HepG2 (cell line): ENCODE data around the gene FZD4. TPM values are rescaled to one million over a fixed set of nuclear protein-coding genes. Genes with fewer than 3 reads are reported as not detected.

Experiments used
- AKAP8 ChIP-seq: sonication (generic); formaldehyde crosslinking; IDR thresholded peaks from 2 replicates; pipeline ENCODE4 v1.5.1; 2020; ENCODE audit warnings: mild to moderate bottlenecking, missing genetic modification reagents
- ATF7-NPFF ChIP-seq: sonication (generic); formaldehyde crosslinking; IDR thresholded peaks from 2 replicates; pipeline ENCODE4 v1.8.1; 2023; ENCODE audit warnings: mild to moderate bottlenecking, low read depth, missing genetic modification reagents, moderate library complexity
- EP300 ChIP-seq, 3 experiments: sonication (generic) in 1 of 3; formaldehyde crosslinking in 1 of 3; IDR thresholded peaks; 2 replicates each; pipeline versions ENCODE4 v1.5.1 to v1.6.1; 2011 to 2020; ENCODE audit warnings: low read depth in 2 of 3, low read length in 2 of 3, borderline replicate concordance in 1 of 3, improper control_type of control experiment in 1 of 3, mild to moderate bottlenecking in 1 of 3, missing genetic modification reagents in 1 of 3, moderate library complexity in 1 of 3
- FOXK2 ChIP-seq: fragments of 450-650 bp; IDR thresholded peaks from 2 replicates; pipeline ENCODE4 v1.6.1; 2016
- GABPB1 ChIP-seq: IDR thresholded peaks from 2 replicates; pipeline ENCODE4 v1.6.1; 2016; ENCODE audit warnings: mild to moderate bottlenecking, missing genetic modification reagents, moderate library complexity, missing compliant biosample characterization
- MATR3 ChIP-seq: sonication (generic); formaldehyde crosslinking; IDR thresholded peaks from 2 replicates; pipeline ENCODE4 v1.4.0; 2020; ENCODE audit warnings: missing genetic modification reagents
- MED8 ChIP-seq: sonication (generic); formaldehyde crosslinking; IDR thresholded peaks from 2 replicates; pipeline ENCODE4 v1.8.1; 2023; ENCODE audit warnings: mild to moderate bottlenecking, missing genetic modification reagents; ENCODE audit not compliant: insufficient replicate concordance
- MIXL1 ChIP-seq: IDR thresholded peaks from 2 replicates; pipeline ENCODE4 v1.6.1; 2016
- NCOA5 ChIP-seq: sonication (generic); formaldehyde crosslinking; IDR thresholded peaks from 2 replicates; pipeline ENCODE4 v1.4.0; 2020; ENCODE audit warnings: missing genetic modification reagents
- NFRKB ChIP-seq: fragments of 450-650 bp; IDR thresholded peaks from 2 replicates; pipeline ENCODE4 v1.6.1; 2017
- TP53 ChIP-seq: sonication (generic); formaldehyde crosslinking; conservative IDR thresholded peaks from 2 replicates; pipeline ENCODE4 v1.4.0; 2020; ENCODE audit warnings: missing genetic modification reagents
- TSC22D2 ChIP-seq: sonication (generic); formaldehyde crosslinking; IDR thresholded peaks from 2 replicates; pipeline ENCODE4 v1.5.1; 2020; ENCODE audit warnings: missing genetic modification reagents, mild to moderate bottlenecking, borderline replicate concordance
- ZFP1 ChIP-seq: IDR thresholded peaks from 2 replicates; pipeline ENCODE4 v1.6.1; 2016
- ZNF20 ChIP-seq: sonication (generic); formaldehyde crosslinking; IDR thresholded peaks from 2 replicates; pipeline ENCODE4 v1.4.0; 2020; ENCODE audit warnings: mild to moderate bottlenecking, moderate library complexity, missing genetic modification reagents
- ZNF263 ChIP-seq: sonication (generic); formaldehyde crosslinking; IDR thresholded peaks from 2 replicates; pipeline ENCODE4 v1.4.0; 2020; ENCODE audit warnings: missing genetic modification reagents
- ZNF383 ChIP-seq: sonication (generic); formaldehyde crosslinking; IDR thresholded peaks from 2 replicates; pipeline ENCODE4 v1.4.0; 2020; ENCODE audit warnings: missing genetic modification reagents, mild to moderate bottlenecking, borderline replicate concordance
- ZNF550 ChIP-seq: sonication (generic); formaldehyde crosslinking; IDR thresholded peaks from 2 replicates; pipeline ENCODE4 v1.4.0; 2020; ENCODE audit warnings: mild to moderate bottlenecking, missing genetic modification reagents, borderline replicate concordance
- ZNF569 ChIP-seq: sonication (generic); formaldehyde crosslinking; IDR thresholded peaks from 2 replicates; pipeline ENCODE4 v1.5.0; 2020; ENCODE audit warnings: mild to moderate bottlenecking, missing genetic modification reagents, moderate library complexity, borderline replicate concordance
- ZNF652 ChIP-seq: IDR thresholded peaks from 2 replicates; pipeline ENCODE4 v1.6.1; 2016; ENCODE audit warnings: low read depth, borderline replicate concordance
- ZNF747 ChIP-seq: sonication (generic); formaldehyde crosslinking; IDR thresholded peaks from 2 replicates; pipeline ENCODE4 v1.8.1; 2023; ENCODE audit warnings: missing genetic modification reagents, mild to moderate bottlenecking, borderline replicate concordance
- ZNF75D ChIP-seq: sonication (generic); formaldehyde crosslinking; IDR thresholded peaks from 2 replicates; pipeline ENCODE4 v1.8.1; 2023; ENCODE audit warnings: missing genetic modification reagents, mild to moderate bottlenecking, borderline replicate concordance
- polyA plus RNA-seq, 8 experiments: library from polyadenylated mRNA; depleted of rRNA in 3 of 8; stranded (reverse) in 7 of 8; unstranded in 1 of 8; fragments of >200 nt; fragmentation: Illumina TruSeq in 4 of 8; extraction: Trizol in 4 of 8; gene quantifications; 2 replicates each; pipeline versions ENCODE4 v1.2.1 to v1.2.3, GENCODE V29; 2011 to 2016; ENCODE audit warnings: low read depth in 4 of 8, missing spikeins in 1 of 8, mixed read lengths in 1 of 8; ENCODE audit not compliant: insufficient read depth in 1 of 8
- total RNA-seq, 5 experiments: library from RNA; depleted of rRNA; stranded (reverse); fragments of >200 nt; fragmentation: Illumina TruSeq; extraction: Trizol; gene quantifications; 2 replicates each; pipeline ENCODE4 v1.2.3, GENCODE V29; 2016; ENCODE audit warnings: low read depth in 1 of 5
- TF ChIP-seq, protein P1 (sequence below): sonication (generic); formaldehyde crosslinking; IDR thresholded peaks from 2 replicates; pipeline ENCODE4; 2020; ENCODE audit warnings: missing genetic modification reagents, mild to moderate bottlenecking, borderline replicate concordance
- TF ChIP-seq, protein P2 (sequence below): sonication (generic); formaldehyde crosslinking; IDR thresholded peaks from 2 replicates; pipeline ENCODE4 v1.9.0; 2021; ENCODE audit warnings: missing genetic modification reagents, borderline replicate concordance
- TF ChIP-seq, protein P3 (sequence below): sonication (generic); formaldehyde crosslinking; IDR thresholded peaks from 2 replicates; pipeline ENCODE4 v1.5.0; 2020; ENCODE audit warnings: missing genetic modification reagents

The FZD4 gene
- total and polyA plus RNA-seq, 2 of the 13 experiments (the other 11 are each of a cell fraction or from before 2014, with no cell fraction given) = 46.5 to 70.4 TPM

DNA sequence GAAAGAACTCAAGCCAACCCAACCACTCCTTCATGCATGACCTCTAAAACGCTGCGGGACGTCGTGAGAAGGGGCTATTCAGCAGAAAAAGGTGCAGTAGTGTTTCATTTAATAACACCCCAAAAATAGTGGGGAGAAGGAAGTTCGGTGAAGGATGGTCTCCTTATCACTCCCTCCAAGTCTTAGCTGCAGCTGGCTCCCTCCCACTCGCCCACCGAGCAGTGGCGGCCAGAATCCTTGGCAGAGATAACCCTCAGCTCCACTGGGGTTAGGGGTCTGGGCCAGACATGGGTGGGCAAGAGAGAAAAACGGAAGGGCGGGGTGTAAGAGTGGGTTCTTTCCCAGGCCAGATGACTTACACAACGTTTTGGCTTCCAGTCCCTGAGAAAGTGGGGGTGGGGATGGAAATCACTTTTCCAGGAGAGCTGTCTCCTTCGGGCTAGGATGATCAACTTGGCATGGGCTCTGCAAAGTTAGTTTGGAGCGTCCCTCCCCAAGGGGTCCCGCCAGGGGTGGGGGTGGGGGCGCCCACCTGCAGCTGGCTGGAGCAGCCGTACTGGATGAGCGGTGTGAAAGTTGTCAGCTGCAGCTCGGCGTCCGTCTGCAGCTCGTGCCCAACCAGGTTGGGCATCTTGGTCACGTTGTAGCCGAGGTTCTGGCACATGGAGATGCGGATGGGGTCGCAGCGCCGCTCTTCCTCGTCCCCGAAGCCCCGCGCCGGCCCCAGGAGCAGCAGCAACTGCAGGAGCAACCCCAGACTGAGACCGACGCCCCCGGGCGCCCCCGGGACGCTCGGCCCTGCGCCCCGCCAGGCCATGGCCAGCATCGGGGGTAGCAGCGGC lies 705 bp downstream of the FZD4 start (continued):
- TF ChIP-seq, protein P1, sequence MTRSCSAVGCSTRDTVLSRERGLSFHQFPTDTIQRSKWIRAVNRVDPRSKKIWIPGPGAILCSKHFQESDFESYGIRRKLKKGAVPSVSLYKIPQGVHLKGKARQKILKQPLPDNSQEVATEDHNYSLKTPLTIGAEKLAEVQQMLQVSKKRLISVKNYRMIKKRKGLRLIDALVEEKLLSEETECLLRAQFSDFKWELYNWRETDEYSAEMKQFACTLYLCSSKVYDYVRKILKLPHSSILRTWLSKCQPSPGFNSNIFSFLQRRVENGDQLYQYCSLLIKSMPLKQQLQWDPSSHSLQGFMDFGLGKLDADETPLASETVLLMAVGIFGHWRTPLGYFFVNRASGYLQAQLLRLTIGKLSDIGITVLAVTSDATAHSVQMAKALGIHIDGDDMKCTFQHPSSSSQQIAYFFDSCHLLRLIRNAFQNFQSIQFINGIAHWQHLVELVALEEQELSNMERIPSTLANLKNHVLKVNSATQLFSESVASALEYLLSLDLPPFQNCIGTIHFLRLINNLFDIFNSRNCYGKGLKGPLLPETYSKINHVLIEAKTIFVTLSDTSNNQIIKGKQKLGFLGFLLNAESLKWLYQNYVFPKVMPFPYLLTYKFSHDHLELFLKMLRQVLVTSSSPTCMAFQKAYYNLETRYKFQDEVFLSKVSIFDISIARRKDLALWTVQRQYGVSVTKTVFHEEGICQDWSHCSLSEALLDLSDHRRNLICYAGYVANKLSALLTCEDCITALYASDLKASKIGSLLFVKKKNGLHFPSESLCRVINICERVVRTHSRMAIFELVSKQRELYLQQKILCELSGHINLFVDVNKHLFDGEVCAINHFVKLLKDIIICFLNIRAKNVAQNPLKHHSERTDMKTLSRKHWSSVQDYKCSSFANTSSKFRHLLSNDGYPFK = no peak
- TF ChIP-seq EP300 (IDR thresholded peaks at IDR 0.05; ENCODE audit: low read depth in 2 of 2, low read length in 2 of 2) = no peak
- TF ChIP-seq EP300 (CRISPR knock-in tag; IDR thresholded peaks at IDR 0.05; ENCODE audit: borderline replicate concordance) = no peak
- TF ChIP-seq GABPB1 (CRISPR knock-in tag) = peak; percentile 48; the same call in 1 of the 2 replicates
- no peak for TF ChIP-seq MATR3 (CRISPR knock-in tag)
- no peak for TF ChIP-seq ZNF263 (CRISPR knock-in tag)
- no peak for TF ChIP-seq TP53 (CRISPR knock-in tag)
- no peak for TF ChIP-seq NFRKB
- no peak for TF ChIP-seq AKAP8 (CRISPR knock-in tag)
- no peak for TF ChIP-seq TSC22D2 (CRISPR knock-in tag)
- no peak for TF ChIP-seq ZFP1 (CRISPR knock-in tag)
- TF ChIP-seq ATF7-NPFF = peak; percentile 40; the same call in 1 of the 2 replicates
- TF ChIP-seq, protein P2, sequence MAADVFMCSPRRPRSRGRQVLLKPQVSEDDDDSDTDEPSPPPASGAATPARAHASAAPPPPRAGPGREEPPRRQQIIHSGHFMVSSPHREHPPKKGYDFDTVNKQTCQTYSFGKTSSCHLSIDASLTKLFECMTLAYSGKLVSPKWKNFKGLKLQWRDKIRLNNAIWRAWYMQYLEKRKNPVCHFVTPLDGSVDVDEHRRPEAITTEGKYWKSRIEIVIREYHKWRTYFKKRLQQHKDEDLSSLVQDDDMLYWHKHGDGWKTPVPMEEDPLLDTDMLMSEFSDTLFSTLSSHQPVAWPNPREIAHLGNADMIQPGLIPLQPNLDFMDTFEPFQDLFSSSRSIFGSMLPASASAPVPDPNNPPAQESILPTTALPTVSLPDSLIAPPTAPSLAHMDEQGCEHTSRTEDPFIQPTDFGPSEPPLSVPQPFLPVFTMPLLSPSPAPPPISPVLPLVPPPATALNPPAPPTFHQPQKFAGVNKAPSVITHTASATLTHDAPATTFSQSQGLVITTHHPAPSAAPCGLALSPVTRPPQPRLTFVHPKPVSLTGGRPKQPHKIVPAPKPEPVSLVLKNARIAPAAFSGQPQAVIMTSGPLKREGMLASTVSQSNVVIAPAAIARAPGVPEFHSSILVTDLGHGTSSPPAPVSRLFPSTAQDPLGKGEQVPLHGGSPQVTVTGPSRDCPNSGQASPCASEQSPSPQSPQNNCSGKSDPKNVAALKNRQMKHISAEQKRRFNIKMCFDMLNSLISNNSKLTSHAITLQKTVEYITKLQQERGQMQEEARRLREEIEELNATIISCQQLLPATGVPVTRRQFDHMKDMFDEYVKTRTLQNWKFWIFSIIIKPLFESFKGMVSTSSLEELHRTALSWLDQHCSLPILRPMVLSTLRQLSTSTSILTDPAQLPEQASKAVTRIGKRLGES (CRISPR knock-in tag) = no peak
- TF ChIP-seq MIXL1 (CRISPR knock-in tag) = no peak
- no peak for TF ChIP-seq ZNF75D (CRISPR knock-in tag)
- TF ChIP-seq ZNF20 (CRISPR knock-in tag) = no peak
- no peak for TF ChIP-seq ZNF383 (CRISPR knock-in tag)
- TF ChIP-seq FOXK2 = no peak
- TF ChIP-seq ZNF652 (CRISPR knock-in tag) = no peak
- TF ChIP-seq, protein P3, sequence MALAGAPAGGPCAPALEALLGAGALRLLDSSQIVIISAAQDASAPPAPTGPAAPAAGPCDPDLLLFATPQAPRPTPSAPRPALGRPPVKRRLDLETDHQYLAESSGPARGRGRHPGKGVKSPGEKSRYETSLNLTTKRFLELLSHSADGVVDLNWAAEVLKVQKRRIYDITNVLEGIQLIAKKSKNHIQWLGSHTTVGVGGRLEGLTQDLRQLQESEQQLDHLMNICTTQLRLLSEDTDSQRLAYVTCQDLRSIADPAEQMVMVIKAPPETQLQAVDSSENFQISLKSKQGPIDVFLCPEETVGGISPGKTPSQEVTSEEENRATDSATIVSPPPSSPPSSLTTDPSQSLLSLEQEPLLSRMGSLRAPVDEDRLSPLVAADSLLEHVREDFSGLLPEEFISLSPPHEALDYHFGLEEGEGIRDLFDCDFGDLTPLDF (CRISPR knock-in tag) = peak; percentile 30; the same call in 1 of the 2 replicates
- TF ChIP-seq ZNF550 (CRISPR knock-in tag) = no peak
- no peak for TF ChIP-seq NCOA5 (CRISPR knock-in tag)
- TF ChIP-seq ZNF747 = no peak
- TF ChIP-seq ZNF569 = no peak
- no peak for TF ChIP-seq MED8
